Measurements from ENCODE around the gene AFG1L.
"Not testable (repeated sequence)": the region's sequence is repeated elsewhere in the genome, so short reads cannot be mapped to it uniquely, and the experiment has no call there.

Gene AFG1L

GRCh38 chr6:108559884-108560462, 265.1 kb downstream of the AFG1L start:
- peak; percentile 88 for DNase-seq

- peak; percentile 92 for DNase-seq
These were observed 265.8 kb downstream of the AFG1L start, which contains the start of gene FOXO3 for GRCh38 chr6:108560463-108561308. Gene FOXO3, plus strand, starts transcription at chr6:108560917. Its CDS starts 292 bp downstream, at chr6:108561209.

GRCh38 chr6:108561309-108561647, 266.4 kb downstream of the AFG1L start:
- DNase-seq, result not testable (repeated sequence)

GRCh38 chr6:108561742-108562502, 267.1 kb downstream of the AFG1L start:
- peak; percentile 52 for DNase-seq

GRCh38 chr6:108562503-108562993, 267.7 kb downstream of the AFG1L start:
- DNase-seq, result peak; percentile 58

- DNase-seq, result no peak
These were observed 268.4 kb downstream of the AFG1L start for GRCh38 chr6:108563292-108563691.

GRCh38 chr6:108564178-108564577, 269.3 kb downstream of the AFG1L start:
- DNase-seq, result no peak

- DNase-seq, result no peak
These were observed 270.4 kb downstream of the AFG1L start for GRCh38 chr6:108565091-108565766.

- no peak for DNase-seq
These were observed 271.0 kb downstream of the AFG1L start for GRCh38 chr6:108565893-108566292.

- no peak for DNase-seq
These were observed 271.6 kb downstream of the AFG1L start for GRCh38 chr6:108566406-108566805.

GRCh38 chr6:108568101-108568500, 273.2 kb downstream of the AFG1L start:
- no peak for DNase-seq

GRCh38 chr6:108568551-108569305, 273.9 kb downstream of the AFG1L start:
- no peak for DNase-seq

- no peak for DNase-seq
These were observed 275.7 kb downstream of the AFG1L start for GRCh38 chr6:108570517-108570916.

GRCh38 chr6:108574457-108575141, 279.7 kb downstream of the AFG1L start:
- no peak for DNase-seq

Data from right forelimb (tissue), 1 donor.